Esophagus squamous epithelium (tissue), 5 donors: ENCODE results near the gene HYOU1. TPM values are rescaled to one million over a fixed set of nuclear protein-coding genes. Genes with fewer than 3 reads are reported as not detected.

Experiments
- DNase-seq: peaks from one replicate; lab custom pipeline; 2025; lab: John Stamatoyannopoulos, UW
- H3K27ac ChIP-seq, 4 donors: fragments of 200-600 bp; sonication (generic); one replicate each; pipeline ENCODE4 v1.5.1; 2016 to 2019; ENCODE audit warnings: mild to moderate bottlenecking in 1 of 4
- H3K27me3 ChIP-seq, 4 donors: fragments of 200-600 bp; sonication (generic); 1 replicate in 3 of 4; 2 replicates in 1 of 4; pipeline versions ENCODE4 v1.5.1 to v1.6.0; 2017 to 2021; ENCODE audit warnings: antibody characterized with exemption in 1 of 4
- H3K36me3 ChIP-seq, 3 donors: fragments of 200-600 bp; sonication (generic); one replicate each; pipeline ENCODE4 v1.5.1; 2016 to 2019
- H3K4me1 ChIP-seq, 3 donors: fragments of 200-600 bp; sonication (generic); one replicate each; pipeline ENCODE4 v1.5.1; 2017 to 2019
- H3K4me3 ChIP-seq, 4 donors: fragments of 200-600 bp; sonication (generic); 1 replicate in 3 of 4; 2 replicates in 1 of 4; pipeline ENCODE4 v1.5.1; 2016 to 2019; ENCODE audit warnings: mild to moderate bottlenecking in 2 of 4, moderate library complexity in 1 of 4
- H3K9me3 ChIP-seq, 3 donors: fragments of 200-600 bp; sonication (generic); one replicate each; pipeline ENCODE4 v1.5.1; 2016 to 2019
- POLR2A ChIP-seq, 4 donors: fragments of 450-650 bp; IDR thresholded peaks; one replicate each; pipeline ENCODE4 v1.6.1; 2017; ENCODE audit warnings: antibody characterized with exemption in 4 of 4, mild to moderate bottlenecking in 4 of 4, moderate library complexity in 3 of 4
- WGBS, 2 donors: methylation state at CpG; one replicate each; pipeline ENCODE4 v1.1.5; 2018; 5-methylcytosine and 5-hydroxymethylcytosine counted together
- intact Hi-C: fragments of 100-400 bp; cut with DNase I; formaldehyde crosslinking; loops from one replicate; pipeline ENCODE4 v1.15.0; 2022
- total RNA-seq, 4 donors: library from RNA; depleted of rRNA; stranded (reverse); fragments of >200 nt; gene quantifications; one replicate each; pipeline ENCODE4 v1.1.0, GENCODE V29; 2016
- TF ChIP-seq, protein P1 (sequence below), 6 experiments: fragments of 450-650 bp in 4 of 6; fragments of 200-600 bp in 2 of 6; sonication (generic) in 2 of 6; IDR thresholded peaks; one replicate each; pipeline ENCODE4 v1.5.1; 2016 to 2019; ENCODE audit warnings: antibody characterized with exemption in 6 of 6, mild to moderate bottlenecking in 4 of 6, moderate library complexity in 4 of 6
- donor health status: DM: yes; HTN: yes; CAD: no.

HYOU1 gene
- total RNA-seq, 4 donors from 2014 or later, result 44.1 to 93.8 (median 65.4) TPM

DNA sequence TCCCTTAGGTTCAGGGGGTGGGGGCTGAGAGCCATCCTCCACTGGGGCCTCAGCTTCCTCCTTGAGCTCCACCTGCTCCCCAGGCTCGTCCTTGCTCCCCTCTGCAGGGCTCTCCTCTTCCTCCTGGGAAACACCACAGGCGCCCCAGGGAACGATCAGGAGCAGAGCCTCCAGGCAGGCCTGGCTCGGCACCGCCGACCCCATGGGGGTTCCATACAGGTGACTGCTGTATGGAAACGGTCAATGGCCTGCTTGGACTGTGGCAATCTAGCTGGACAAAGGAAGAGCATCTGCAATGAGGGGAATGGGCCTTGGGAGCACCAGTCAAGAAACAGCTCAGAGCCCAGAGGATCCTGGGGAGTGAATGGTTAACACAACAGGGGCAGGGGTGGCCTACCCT, 7.9 kb downstream of the HYOU1 start:
- no peak for DNase-seq
- H3K36me3 ChIP-seq, result peaks cover 44 to 98% (median 63%) of the 10 kb centered on the region in 3 donors
- no peak overlapping the region for H3K27ac ChIP-seq
- no peak overlapping the region for H3K4me3 ChIP-seq
- 44% methylated on average over 1 of the region's 7 CpGs; no CpG with 5 or more reads in 1 of the 2 donors for WGBS, 2 donors
- TF ChIP-seq, protein P1, sequence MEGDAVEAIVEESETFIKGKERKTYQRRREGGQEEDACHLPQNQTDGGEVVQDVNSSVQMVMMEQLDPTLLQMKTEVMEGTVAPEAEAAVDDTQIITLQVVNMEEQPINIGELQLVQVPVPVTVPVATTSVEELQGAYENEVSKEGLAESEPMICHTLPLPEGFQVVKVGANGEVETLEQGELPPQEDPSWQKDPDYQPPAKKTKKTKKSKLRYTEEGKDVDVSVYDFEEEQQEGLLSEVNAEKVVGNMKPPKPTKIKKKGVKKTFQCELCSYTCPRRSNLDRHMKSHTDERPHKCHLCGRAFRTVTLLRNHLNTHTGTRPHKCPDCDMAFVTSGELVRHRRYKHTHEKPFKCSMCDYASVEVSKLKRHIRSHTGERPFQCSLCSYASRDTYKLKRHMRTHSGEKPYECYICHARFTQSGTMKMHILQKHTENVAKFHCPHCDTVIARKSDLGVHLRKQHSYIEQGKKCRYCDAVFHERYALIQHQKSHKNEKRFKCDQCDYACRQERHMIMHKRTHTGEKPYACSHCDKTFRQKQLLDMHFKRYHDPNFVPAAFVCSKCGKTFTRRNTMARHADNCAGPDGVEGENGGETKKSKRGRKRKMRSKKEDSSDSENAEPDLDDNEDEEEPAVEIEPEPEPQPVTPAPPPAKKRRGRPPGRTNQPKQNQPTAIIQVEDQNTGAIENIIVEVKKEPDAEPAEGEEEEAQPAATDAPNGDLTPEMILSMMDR (IDR thresholded peaks at IDR 0.05), result no peak
- no peak for TF ChIP-seq POLR2A (IDR thresholded peaks at IDR 0.05)
- H3K9me3 ChIP-seq, result no peaks in the 10 kb centered on the region
- H3K4me1 ChIP-seq, result no peaks in the 10 kb centered on the region
- H3K27me3 ChIP-seq, result no peaks in the 10 kb centered on the region
- intact Hi-C loops, result no loop called here

GRCh38 chr11:119048644-119049043, 8.4 kb downstream of the HYOU1 start:
- 91 to 95% methylated on average over 9 of the region's 9 CpGs for WGBS, 2 donors
- TF ChIP-seq, protein P1 (IDR thresholded peaks at IDR 0.05), result no peak
- no peak for TF ChIP-seq POLR2A (IDR thresholded peaks at IDR 0.05)

GRCh38 chr11:119047205-119047604, 9.8 kb downstream of the HYOU1 start:
- 68 to 88% methylated on average over 5 to 6 of the region's 6 CpGs for WGBS, 2 donors
- intact Hi-C loops, result no loop called here
- Histone ChIP-seq H3K36me3 (peaks cover 30 to 79% (median 45%) of the 10 kb centered on the region in 3 donors), H3K4me1 (no peaks in the 10 kb centered on the region), H3K27me3 (no peaks in the 10 kb centered on the region), H3K27ac (no peak overlapping the region), H3K4me3 (no peak overlapping the region), H3K9me3 (no peaks in the 10 kb centered on the region)
- TF ChIP-seq, protein P1 (IDR thresholded peaks at IDR 0.05), result no peak
- TF ChIP-seq POLR2A (IDR thresholded peaks at IDR 0.05), result no peak
- no peak for DNase-seq

More at GRCh38 chr11:119048644-119049043, 8.4 kb downstream of the HYOU1 start:
- intact Hi-C loops, result no loop called here
- Histone ChIP-seq H3K27me3 (no peaks in the 10 kb centered on the region), H3K4me1 (no peaks in the 10 kb centered on the region), H3K9me3 (no peaks in the 10 kb centered on the region), H3K27ac (no peak overlapping the region), H3K4me3 (no peak overlapping the region), H3K36me3 (peaks cover 43 to 93% (median 59%) of the 10 kb centered on the region in 3 donors)
- no peak for DNase-seq

DNA sequence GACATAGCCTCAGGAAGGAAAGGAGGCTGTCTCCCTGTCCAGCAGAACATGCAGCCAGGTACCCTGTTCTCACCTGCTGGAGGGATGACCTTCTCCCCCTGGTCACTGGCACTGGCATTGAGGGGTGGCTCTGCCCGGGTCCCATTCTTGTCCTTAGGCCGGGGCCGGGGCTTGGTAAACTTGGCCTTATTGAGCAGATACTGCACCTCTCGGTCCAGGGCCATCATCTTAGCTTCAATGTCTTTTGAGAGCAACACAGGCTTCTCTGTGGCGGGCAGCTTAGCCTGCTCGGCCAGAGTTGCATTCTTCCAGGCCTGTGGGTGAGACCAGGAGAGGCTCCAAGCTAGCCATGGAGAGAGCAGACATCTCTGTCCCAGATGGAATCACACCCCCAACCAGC, 10.5 kb downstream of the HYOU1 start:
- no peak overlapping the region for H3K27ac ChIP-seq
- no peaks in the 10 kb centered on the region for H3K4me1 ChIP-seq
- H3K4me3 ChIP-seq, result no peak overlapping the region
- intact Hi-C loops, result no loop called here
- H3K27me3 ChIP-seq, result no peaks in the 10 kb centered on the region
- no peaks in the 10 kb centered on the region for H3K9me3 ChIP-seq
- TF ChIP-seq POLR2A (IDR thresholded peaks at IDR 0.05), result no peak
- TF ChIP-seq, protein P1 (IDR thresholded peaks at IDR 0.05), result no peak
- no peak for DNase-seq
- 60 to 100% methylated on average over 1 to 4 of the region's 6 CpGs for WGBS, 2 donors
- peaks cover 30 to 72% (median 45%) of the 10 kb centered on the region in 3 donors for H3K36me3 ChIP-seq

DNA sequence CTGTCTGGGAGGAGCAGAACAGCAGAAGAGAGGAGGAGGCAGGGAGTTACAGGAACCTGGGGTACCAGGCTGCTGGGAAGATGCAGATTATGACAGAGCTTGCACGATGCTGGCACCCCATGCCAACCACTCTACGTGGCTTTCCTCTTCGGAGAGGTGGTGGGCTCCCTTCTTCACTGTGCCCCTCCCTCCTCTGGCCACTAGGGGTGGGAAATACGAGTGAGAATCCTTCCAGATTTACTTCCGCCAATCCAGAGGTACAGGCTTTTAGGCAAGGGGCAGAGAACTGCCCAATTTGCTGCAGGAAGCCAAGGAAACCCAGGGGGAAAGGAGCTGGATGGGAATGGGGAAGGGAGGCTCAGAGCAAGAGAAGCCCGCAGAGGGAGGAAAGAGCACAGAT, 12.3 kb downstream of the HYOU1 start:
- H3K27me3 ChIP-seq, result no peaks in the 10 kb centered on the region

DNA sequence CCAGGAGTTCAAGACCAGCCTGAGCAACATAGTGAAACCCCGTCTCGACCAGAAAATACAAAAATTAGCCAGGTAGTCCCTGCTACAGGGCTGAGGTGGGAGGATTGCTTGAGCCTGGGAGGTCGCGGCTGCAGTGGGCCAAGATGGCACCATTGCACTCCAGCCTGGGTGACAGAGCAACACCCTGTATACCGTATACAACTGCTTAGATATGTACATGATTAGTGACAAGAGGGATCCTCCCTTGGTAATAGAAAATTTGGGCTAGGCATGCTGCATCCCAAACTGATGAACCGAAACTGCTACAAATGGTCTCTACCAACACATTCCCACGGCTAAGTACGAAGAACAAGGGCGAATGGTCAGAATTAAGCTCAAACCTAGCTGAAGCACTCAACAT, 14.1 kb downstream of the HYOU1 start:
- H3K27me3 ChIP-seq, result no peaks in the 10 kb centered on the region
- H3K4me3 ChIP-seq, result no peak overlapping the region
- H3K9me3 ChIP-seq, result no peaks in the 10 kb centered on the region
- peaks cover 19 to 36% (median 23%) of the 10 kb centered on the region in 3 donors for H3K36me3 ChIP-seq
- no peak overlapping the region for H3K27ac ChIP-seq
- 92% methylated on average over 9 of the region's 9 CpGs for whole genome bisulfite sequencing, 2 donors
- TF ChIP-seq, protein P1 (IDR thresholded peaks at IDR 0.05), result no peak
- TF ChIP-seq POLR2A (IDR thresholded peaks at IDR 0.05), result no peak
- intact Hi-C loops, result no loop called here
- H3K4me1 ChIP-seq, result no peaks in the 10 kb centered on the region
- DNase-seq, result no peak

More for the DNA sequence above, 12.3 kb downstream of the HYOU1 start:
- Histone ChIP-seq H3K4me1 (no peaks in the 10 kb centered on the region), H3K9me3 (no peaks in the 10 kb centered on the region), H3K4me3 (no peak overlapping the region), H3K36me3 (peaks cover 30 to 54% (median 41%) of the 10 kb centered on the region in 3 donors), H3K27ac (no peak overlapping the region)
- no peak for DNase-seq
- intact Hi-C loops, result no loop called here
- WGBS, 2 donors, result 64 to 72% methylated on average over 4 to 6 of the region's 6 CpGs
- TF ChIP-seq POLR2A (IDR thresholded peaks at IDR 0.05), result no peak
